Measurements from ENCODE around the gene IGFBP3.

Gene IGFBP3

GRCh38 chr7:45888185-45888992 lies 32.7 kb downstream of the IGFBP3 start, which contains the start of gene IGFBP1:
Gene IGFBP1, plus strand, starts transcription at chr7:45888488. Its CDS starts 165 bp downstream, at chr7:45888653.
- DNase-seq (ENCODE audit: extremely low spot score) = no peak
- ChIA-PET POLR2A (no interaction called here), CTCF (no interaction called here)

GRCh38 chr7:45886931-45887667 lies 34.0 kb downstream of the IGFBP3 start:
- TF ChIP-seq CTCF (IDR thresholded peaks at IDR 0.05; ENCODE audit: control extremely low read depth, extremely low read depth, low read depth, missing control alignments) = no peak
- ChIA-PET POLR2A (no interaction called here), CTCF (no interaction called here)
- DNase-seq (ENCODE audit: extremely low spot score) = no peak

More at GRCh38 chr7:45888185-45888992, 32.7 kb downstream of the IGFBP3 start, which contains the start of gene IGFBP1:
- TF ChIP-seq CTCF (IDR thresholded peaks at IDR 0.05; ENCODE audit: control extremely low read depth, extremely low read depth, low read depth, missing control alignments) = no peak

DNA sequence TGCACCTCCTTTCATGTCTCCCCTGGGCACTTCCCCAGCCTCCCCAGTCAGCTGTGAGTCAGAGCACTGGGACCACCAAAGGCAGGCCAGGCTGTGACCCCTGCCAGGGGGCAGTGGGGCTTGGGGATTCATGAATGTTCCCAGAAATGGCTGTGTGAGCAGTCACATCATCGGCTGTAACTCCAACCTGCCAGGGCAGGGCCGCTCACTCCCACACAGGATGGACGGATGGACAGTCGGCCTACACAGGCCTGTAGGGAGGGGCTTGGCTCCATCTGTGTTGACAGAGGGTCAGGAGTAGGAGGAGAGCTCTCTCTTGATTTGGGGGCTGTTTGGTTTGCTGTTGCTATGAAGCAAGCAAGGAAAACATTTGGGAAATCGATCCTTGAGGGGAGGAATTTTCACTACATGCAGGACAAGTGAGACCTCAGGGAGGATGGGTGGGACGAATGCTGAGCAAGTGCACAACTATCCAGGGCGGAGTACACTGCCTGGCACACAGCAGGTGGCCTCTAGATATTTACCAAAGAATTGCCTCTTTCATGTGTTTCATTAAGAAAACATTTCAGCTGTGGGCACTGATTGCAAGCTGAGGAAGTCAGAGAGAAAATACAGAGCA lies 35.7 kb downstream of the IGFBP3 start:
- no peak for DNase-seq (ENCODE audit: extremely low spot score)
- no peak for TF ChIP-seq CTCF (IDR thresholded peaks at IDR 0.05; ENCODE audit: control extremely low read depth, extremely low read depth, low read depth, missing control alignments)
- POLR2A ChIA-PET = no interaction called here
- CTCF ChIA-PET = interaction anchor here (1.3 kb wide), 1 partner anchor 13 kb away, joined by 5 read pairs; the partner anchor contains the start of gene CCDC201

DNA sequence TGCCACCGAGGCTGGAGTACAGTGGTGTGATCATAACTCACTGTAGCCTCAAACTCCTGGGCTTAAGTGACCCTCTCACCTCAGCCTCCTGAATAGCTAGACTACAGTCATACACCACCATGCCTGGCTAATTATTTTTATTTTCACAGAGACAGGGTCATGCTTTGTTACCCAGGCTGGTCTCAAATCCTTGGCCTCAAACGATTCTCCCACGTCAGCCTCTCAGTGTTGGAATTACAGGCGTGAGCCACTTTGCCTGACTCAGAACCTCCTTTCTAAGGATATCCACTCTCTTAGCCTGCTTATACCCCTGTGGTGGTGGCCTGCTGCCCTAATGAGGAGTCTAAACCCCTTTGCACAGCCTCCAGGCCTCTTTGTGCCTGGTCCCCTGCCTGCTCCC lies 36.9 kb downstream of the IGFBP3 start:
- ChIA-PET CTCF (interaction anchor here (1.3 kb wide), 1 partner anchor 12 kb away, joined by 5 read pairs; the partner anchor contains the start of gene CCDC201), POLR2A (no interaction called here)
- no peak for TF ChIP-seq CTCF (IDR thresholded peaks at IDR 0.05; ENCODE audit: control extremely low read depth, extremely low read depth, low read depth, missing control alignments)
- no peak for DNase-seq (ENCODE audit: extremely low spot score)

- ChIA-PET POLR2A (no interaction called here), CTCF (no interaction called here)
- no peak for TF ChIP-seq CTCF (IDR thresholded peaks at IDR 0.05; ENCODE audit: control extremely low read depth, extremely low read depth, low read depth, missing control alignments)
- DNase-seq (ENCODE audit: extremely low spot score) = no peak
Observed at GRCh38 chr7:45882465-45882810, 38.6 kb downstream of the IGFBP3 start.

GRCh38 chr7:45881759-45882464 lies 39.2 kb downstream of the IGFBP3 start:
- ChIA-PET CTCF (no interaction called here), POLR2A (no interaction called here)
- TF ChIP-seq CTCF (IDR thresholded peaks at IDR 0.05; ENCODE audit: control extremely low read depth, extremely low read depth, low read depth, missing control alignments) = no peak
- DNase-seq (ENCODE audit: extremely low spot score) = no peak
